GM18868 (cell line): ENCODE measurements around the gene NFIC.
"Not testable (repeated sequence)": the region's sequence is repeated elsewhere in the genome, so short reads cannot be mapped to it uniquely, and the experiment has no call there.

Experiments
- ATAC-seq: cut with Tn5 transposase; IDR thresholded peaks from one replicate; pipeline ENCODE4 v1.9.1; 2021; ENCODE audit warnings: mild to moderate bottlenecking, moderate library complexity; ENCODE audit not compliant: unreplicated experiment

The NFIC gene

DNA sequence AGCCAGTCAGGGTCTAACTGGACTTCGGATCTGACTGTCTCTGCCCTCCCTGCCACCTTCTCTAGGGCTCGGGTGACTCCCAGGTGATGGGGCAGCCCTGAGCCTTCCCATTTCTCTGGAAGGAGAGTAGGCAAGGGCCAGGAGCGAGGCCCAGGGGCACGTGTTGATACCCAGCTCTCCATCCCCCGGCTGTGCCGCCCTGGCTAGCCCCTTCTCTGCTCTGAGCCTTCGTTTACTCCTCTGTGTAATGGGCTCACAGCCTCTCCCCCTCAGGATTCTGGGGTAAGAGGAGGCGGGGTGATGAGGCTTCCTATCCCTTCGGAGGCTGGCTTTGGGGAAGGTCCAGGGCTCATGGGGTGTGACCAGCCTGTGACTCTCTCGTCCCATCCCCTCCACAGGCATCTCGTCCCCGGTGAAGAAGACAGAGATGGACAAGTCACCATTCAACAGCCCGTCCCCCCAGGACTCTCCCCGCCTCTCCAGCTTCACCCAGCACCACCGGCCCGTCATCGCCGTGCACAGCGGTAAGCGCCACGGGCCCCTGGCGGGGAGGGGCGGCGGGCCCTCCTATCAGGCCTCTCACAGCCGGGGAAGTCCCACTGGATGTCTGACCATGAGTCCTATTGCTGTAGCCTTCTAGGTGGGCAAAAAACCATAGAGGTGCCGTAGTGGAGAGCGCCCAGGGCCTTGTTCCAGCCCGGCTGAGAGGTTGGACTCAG lies 82.4 kb downstream of the NFIC start:
- ATAC-seq: no peak

DNA sequence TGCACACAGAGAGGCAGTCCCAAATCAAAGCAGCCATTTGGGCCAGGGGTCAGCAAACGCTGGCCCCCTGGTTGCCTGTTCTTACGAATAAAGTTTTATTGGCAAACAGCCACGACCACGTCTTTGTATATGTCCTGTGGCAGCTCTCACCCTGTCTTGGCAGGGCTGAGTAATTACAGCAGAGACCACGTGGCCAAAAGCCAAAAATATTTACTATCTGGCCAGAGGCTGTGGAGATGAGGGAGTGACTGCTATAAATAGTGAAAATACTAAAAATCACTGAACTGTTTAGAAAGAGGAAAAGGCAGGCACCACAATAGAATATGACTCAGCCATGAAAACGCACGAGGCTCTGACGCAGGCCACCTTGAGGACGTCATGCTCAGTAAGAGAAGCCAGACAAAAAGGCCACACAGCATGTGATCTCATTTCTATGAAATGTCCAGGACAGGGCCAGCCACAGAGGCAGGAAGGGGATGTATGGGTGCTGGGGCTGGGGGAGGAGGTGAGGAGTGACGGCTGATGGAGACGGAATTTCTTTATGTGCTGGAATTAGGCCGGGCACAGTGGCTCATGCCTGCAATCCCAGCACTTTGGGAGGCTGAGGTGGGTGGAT lies 84.5 kb downstream of the NFIC start:
- ATAC-seq: no peak

- no peak for ATAC-seq
These were observed 85.1 kb downstream of the NFIC start for GRCh38 chr19:3451451-3451866.

DNA sequence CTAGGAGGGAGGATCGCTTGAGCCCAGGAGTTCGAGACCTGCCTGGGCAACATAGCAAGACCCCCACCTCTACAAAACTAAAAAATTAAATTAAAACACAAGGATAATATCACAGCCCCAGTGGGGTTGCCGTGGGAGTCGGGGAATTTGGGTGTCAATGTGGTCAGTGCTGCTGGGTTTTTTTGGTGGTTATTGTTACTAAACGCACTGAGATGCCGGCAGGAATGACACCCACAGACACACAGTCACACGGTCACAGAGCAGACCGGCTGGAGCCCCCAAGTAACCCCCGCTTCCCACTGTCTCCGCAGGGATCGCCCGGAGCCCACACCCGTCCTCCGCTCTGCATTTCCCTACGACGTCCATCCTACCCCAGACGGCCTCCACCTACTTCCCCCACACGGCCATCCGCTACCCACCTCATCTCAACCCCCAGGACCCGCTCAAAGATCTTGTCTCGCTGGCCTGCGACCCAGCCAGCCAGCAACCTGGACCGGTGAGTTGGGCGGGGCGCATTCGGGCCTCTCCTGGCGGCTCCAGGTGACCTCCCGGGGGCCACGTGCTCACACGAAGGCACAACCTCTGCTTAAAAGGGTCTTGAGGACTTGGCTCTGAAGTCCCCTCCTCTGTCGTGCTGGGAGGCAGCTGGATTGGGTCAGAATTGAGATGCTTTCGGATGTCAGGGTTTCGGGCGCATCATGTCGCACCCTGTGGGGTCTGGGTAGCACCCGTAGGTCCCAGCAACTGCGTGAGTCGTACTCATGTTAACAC lies 86.0 kb downstream of the NFIC start:
- ATAC-seq: no peak

- not testable (repeated sequence) for ATAC-seq
These were observed 86.5 kb downstream of the NFIC start for GRCh38 chr19:3452942-3453214.

DNA sequence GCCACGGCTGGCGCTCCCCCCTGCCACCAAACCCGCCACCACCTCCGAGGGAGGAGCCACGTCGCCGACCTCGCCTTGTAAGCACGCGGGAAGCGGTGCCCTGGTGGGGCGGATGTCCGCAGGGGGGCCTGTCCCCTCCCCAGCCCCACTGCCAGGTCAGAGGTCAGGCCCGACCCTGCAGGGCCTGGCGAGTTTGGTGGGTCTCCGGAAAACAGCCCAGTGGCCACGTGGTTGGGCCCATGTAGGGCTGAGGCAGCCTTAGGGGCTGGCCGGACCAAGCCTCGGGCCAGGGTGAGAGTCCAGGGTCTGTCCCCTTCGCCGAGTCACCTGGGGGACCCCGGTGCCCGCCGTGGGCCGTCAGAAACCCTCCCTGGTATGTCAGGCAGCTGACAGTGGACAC lies 87.5 kb downstream of the NFIC start:
- no peak for ATAC-seq

- no peak for ATAC-seq
These were observed 88.4 kb downstream of the NFIC start for GRCh38 chr19:3454656-3455392.

DNA sequence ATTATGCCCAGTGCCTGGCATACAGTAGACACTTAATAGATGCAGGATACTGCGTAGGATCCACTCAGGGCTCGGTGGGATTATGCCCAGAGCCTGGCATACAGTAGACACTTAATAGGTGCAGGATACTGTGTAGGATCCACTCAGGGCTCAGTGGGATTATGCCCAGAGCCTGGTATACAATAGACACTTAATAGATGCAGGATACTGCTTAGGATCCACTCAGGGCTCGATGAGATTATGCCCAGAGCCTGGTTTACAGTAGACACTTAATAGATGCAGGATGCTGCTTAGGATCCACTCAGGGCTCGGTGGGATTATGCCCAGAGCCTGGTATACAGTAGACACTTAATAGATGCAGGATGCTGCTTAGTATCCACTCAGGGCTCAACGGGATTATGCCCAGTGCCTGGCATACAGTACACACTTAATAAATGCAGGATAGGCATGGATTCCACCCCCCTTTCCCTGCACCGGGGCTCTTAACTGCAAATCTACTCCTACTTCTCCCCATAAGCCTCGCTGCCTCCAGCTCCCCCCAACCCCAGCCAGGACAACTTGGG lies 89.1 kb downstream of the NFIC start:
- ATAC-seq: no peak

GRCh38 chr19:3455960-3456601 lies 89.7 kb downstream of the NFIC start:
- ATAC-seq: no peak

GRCh38 chr19:3456925-3457527 lies 90.6 kb downstream of the NFIC start:
- no peak for ATAC-seq

DNA sequence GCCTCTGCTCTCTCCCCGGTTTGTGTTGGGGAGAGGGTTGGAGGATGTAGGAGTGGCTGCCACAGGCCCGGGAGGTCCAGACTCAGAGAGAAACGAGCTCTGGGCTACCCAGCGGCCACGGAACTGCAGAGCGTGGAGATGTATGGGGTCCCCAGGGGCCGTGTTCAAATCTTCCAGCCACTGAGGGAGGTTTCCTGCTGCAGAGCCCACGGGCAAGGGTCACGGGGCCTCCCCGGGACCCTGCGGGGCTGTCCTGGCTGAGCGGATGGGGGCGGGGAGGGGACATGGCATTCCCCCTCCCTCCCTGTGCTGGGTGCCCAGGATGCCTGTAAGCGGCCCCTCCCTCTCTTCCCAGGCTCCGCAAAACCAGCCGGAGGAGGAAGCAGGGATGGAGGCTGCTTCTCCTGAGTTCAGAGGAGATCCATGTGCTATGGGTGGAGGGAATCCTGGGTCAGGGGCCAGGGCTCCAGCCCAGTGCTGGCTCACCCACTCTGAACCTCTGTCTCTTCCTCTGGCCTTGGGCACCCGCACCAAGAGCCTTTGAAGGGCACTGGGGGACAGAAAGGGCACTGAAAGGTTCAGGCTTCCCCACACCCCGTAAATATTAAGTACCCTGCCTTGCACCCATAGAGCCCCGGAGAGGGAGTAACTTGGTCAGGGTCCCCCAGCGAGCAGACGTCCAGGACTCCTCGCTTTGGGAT lies 91.3 kb downstream of the NFIC start:
- no peak for ATAC-seq

- no peak for ATAC-seq
These were observed 92.1 kb downstream of the NFIC start for GRCh38 chr19:3458229-3459088.

- no peak for ATAC-seq
These were observed 92.9 kb downstream of the NFIC start for GRCh38 chr19:3459089-3459881.

- ATAC-seq: no peak
These were observed 93.7 kb downstream of the NFIC start for GRCh38 chr19:3459965-3460582.

DNA sequence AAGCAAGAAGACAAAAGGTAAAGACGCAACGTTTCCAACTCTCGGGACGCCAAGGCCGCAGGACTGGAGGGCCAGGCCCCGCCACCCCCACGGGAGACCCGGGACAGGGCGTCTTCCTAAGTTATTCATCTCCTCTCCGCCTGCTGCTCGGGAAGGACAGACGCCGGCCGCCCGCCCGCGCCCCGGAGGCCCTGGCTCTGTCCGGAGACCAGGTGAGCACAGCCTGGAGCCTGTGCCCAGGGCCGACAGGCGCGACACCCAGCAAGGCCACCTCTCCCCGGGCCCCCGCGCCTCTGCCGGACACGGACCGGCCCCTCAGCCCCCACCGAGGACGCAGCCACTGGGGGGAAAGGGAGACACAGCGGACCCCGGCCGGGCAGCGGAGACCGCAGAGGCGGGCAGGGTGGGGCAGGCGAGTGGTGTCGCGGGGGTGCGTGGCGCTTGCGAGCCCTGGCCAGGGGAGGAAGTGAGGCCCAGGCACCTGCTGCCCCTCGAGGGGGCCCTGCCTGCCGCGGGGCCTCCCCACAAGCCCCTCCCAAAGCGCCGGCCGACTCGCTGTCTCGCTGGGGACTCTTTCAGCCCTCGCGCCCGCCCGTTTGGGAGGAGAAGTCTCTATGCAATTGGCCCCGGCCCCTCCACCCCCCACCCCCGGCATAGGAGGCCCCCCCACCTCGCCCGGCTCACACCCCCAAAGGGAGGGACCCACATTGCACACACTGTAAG lies 96.8 kb downstream of the NFIC start:
- ATAC-seq: no peak

GRCh38 chr19:3463714-3464586 lies 97.6 kb downstream of the NFIC start:
- no peak for ATAC-seq
